Transverse colon (tissue), 4 donors: Measurements from ENCODE around the gene SIRT5.

ENCODE experiments used
- POLR2A ChIP-seq: fragments of 450-650 bp; IDR thresholded peaks from one replicate; pipeline ENCODE4 v1.6.1; 2016; ENCODE audit warnings: antibody characterized with exemption, mild to moderate bottlenecking, moderate library complexity
- POLR2AphosphoS5 ChIP-seq, 3 donors: sonication (generic); formaldehyde crosslinking; IDR thresholded peaks; one replicate each; pipeline ENCODE4 v1.6.1; 2016; ENCODE audit warnings: antibody characterized with exemption in 3 of 3
- TF ChIP-seq, protein P1 (sequence below), 5 experiments: fragments of 200-600 bp in 3 of 5; fragments of 450-650 bp in 2 of 5; sonication (generic) in 3 of 5; IDR thresholded peaks; 1 replicate in 2 of 5; 2 replicates in 3 of 5; pipeline ENCODE4 v1.5.1; 2016 to 2017; ENCODE audit warnings: antibody characterized with exemption in 5 of 5, inconsistent platforms in 3 of 5, mild to moderate bottlenecking in 2 of 5, moderate library complexity in 1 of 5

DNA sequence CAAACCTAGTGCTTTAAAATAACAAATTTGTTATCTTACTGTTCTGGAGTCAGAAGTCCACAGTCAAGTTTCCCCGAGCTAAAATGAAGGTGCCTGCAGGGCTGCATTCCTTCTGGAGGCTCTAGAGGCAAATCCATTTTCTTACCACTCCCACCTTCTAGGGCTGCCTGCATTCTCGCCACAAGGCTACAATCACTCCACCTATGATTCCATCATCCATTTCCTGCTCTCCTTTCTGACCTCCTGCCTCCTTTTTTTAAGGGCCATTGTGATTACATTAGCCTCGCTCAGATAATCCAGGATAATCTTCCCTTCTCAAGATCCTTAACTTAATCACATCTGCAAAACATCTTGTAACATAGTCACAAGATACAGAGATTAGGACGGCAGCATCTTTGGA, 42.4 kb upstream of the SIRT5 start:
- TF ChIP-seq, protein P1, sequence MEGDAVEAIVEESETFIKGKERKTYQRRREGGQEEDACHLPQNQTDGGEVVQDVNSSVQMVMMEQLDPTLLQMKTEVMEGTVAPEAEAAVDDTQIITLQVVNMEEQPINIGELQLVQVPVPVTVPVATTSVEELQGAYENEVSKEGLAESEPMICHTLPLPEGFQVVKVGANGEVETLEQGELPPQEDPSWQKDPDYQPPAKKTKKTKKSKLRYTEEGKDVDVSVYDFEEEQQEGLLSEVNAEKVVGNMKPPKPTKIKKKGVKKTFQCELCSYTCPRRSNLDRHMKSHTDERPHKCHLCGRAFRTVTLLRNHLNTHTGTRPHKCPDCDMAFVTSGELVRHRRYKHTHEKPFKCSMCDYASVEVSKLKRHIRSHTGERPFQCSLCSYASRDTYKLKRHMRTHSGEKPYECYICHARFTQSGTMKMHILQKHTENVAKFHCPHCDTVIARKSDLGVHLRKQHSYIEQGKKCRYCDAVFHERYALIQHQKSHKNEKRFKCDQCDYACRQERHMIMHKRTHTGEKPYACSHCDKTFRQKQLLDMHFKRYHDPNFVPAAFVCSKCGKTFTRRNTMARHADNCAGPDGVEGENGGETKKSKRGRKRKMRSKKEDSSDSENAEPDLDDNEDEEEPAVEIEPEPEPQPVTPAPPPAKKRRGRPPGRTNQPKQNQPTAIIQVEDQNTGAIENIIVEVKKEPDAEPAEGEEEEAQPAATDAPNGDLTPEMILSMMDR (IDR thresholded peaks at IDR 0.05), result no peak
- TF ChIP-seq POLR2A, result no peak
- no peak for TF ChIP-seq POLR2AphosphoS5 (IDR thresholded peaks at IDR 0.05)
